SIG-M5 (cell line): ENCODE data around the gene ABCC5.

Experiments used
- DNase-seq: peaks from one replicate; lab custom pipeline; 2025; lab: John Stamatoyannopoulos, UW

ABCC5 gene

GRCh38 chr3:183922421-183922820, 95.3 kb downstream of the ABCC5 start:
- no peak for DNase-seq

- DNase-seq, result no peak
Observed at GRCh38 chr3:183921096-183921495, 96.6 kb downstream of the ABCC5 start.

GRCh38 chr3:183920416-183920815, 97.3 kb downstream of the ABCC5 start:
- DNase-seq, result no peak

- DNase-seq, result no peak
Observed at GRCh38 chr3:183918178-183918577, 99.5 kb downstream of the ABCC5 start.

GRCh38 chr3:183917776-183918175, 99.9 kb downstream of the ABCC5 start:
- no peak for DNase-seq

GRCh38 chr3:183914856-183915255, 102.8 kb downstream of the ABCC5 start:
- DNase-seq, result no peak

GRCh38 chr3:183913580-183913920, 104.1 kb downstream of the ABCC5 start:
- no peak for DNase-seq

GRCh38 chr3:183912895-183913579, 104.6 kb downstream of the ABCC5 start:
- DNase-seq, result no peak

- peak; percentile 39 for DNase-seq
Observed at GRCh38 chr3:183911763-183912506, 105.7 kb downstream of the ABCC5 start.

- DNase-seq, result no peak
Observed at GRCh38 chr3:183911087-183911486, 106.6 kb downstream of the ABCC5 start.

GRCh38 chr3:183909030-183909600, 108.6 kb downstream of the ABCC5 start:
- no peak for DNase-seq

GRCh38 chr3:183907911-183908331, 109.8 kb downstream of the ABCC5 start:
- no peak for DNase-seq

- no peak for DNase-seq
Observed at GRCh38 chr3:183907176-183907575, 110.5 kb downstream of the ABCC5 start.

- no peak for DNase-seq
Observed at GRCh38 chr3:183906234-183906921, 111.3 kb downstream of the ABCC5 start.

- no peak for DNase-seq
Observed at GRCh38 chr3:183904833-183905780, 112.6 kb downstream of the ABCC5 start.

- DNase-seq, result no peak
Observed at GRCh38 chr3:183898028-183898431, 119.7 kb downstream of the ABCC5 start.

- DNase-seq, result no peak
Observed at GRCh38 chr3:183897606-183898005, 120.1 kb downstream of the ABCC5 start.

GRCh38 chr3:183896610-183897009, 121.1 kb downstream of the ABCC5 start:
- DNase-seq, result no peak

- DNase-seq, result no peak
Observed at GRCh38 chr3:183896184-183896583, 121.5 kb downstream of the ABCC5 start.

GRCh38 chr3:183895774-183896173, 121.9 kb downstream of the ABCC5 start:
- DNase-seq, result no peak

GRCh38 chr3:183895296-183895695, 122.4 kb downstream of the ABCC5 start:
- no peak for DNase-seq
